ENCODE data around the gene PLCXD1.
"Not testable (repeated sequence)": the region's sequence is repeated elsewhere in the genome, so short reads cannot be mapped to it uniquely, and the experiment has no call there.

Gene PLCXD1

DNA sequence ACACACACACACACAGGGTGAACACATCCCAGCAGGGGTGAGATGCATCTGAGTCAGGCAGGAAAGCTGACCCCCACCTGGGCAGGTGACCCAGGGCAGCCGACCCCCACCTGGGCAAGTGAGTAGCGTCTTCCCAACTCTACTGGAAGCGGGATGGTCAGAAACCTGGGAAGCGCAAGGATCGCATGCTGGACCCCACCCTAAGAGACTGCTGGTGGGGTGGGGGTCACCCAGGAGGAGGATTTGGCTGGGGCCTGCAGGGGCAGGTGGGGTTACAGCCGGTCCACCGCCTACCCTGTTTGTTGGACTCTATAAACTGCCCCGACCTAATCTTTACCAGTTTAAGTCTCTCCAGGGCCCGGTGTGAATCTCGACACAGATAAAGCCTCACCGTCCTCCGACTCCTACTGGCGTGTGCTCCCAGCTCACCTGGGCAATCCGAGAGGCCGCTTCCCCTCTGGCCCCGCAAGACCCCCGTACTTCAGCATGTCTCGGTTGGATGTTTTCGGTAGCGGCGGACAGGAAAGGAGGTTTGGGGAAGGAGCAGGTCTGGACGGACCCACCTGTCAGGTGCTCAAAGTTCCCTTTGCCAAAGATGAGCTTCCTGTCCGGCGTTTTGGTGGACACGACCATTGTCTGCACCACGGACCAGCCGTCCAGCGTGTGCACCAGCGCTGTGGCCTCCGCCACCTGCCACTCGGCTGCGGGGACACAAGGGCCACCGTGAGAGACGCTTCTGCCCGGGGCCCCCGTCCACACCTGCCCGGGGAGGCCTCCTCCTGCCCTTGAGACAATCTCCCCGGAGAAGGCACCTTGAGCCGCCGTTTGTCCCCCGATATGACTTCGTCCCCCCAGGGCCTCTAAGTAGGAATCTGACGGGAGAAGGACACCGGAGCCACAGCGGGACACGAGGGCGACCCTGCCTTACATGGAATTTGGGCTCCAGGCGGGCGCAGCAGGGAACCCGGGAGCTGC lies 35.5 kb downstream of the PLCXD1 start:
- Histone ChIP-seq H3K9me3 (ENCODE audit: control insufficient read depth in 5 of 5, low read length in 5 of 5) (no peaks in the 10 kb centered on the region), H3K9ac (ENCODE audit: low read length in 5 of 5) (no peak overlapping the region), H3K27me3 (ENCODE audit: control insufficient read depth in 5 of 5, insufficient read depth in 4 of 5, low read length in 5 of 5) (no peaks in the 10 kb centered on the region), H3K36me3 (ENCODE audit: control insufficient read depth in 5 of 5, insufficient read depth in 5 of 5, low read length in 5 of 5) (peaks cover 0 to 45% (median 41%) of the 10 kb centered on the region in 5 donors), H3K4me3 (ENCODE audit: low read depth in 1 of 5, low read length in 5 of 5) (no peak overlapping the region), H3K27ac (ENCODE audit: low read depth, low read length) (no peak overlapping the region), H3K4me1 (ENCODE audit: control insufficient read depth in 5 of 5, insufficient read depth in 5 of 5, low read length in 5 of 5) (peaks cover 0 to 25% (median 22%) of the 10 kb centered on the region in 5 donors)

GRCh38 chrX:317424-318067 lies 36.4 kb downstream of the PLCXD1 start:
- peak overlapping the region; percentile 65 for H3K27ac ChIP-seq (ENCODE audit: low read depth, low read length)
- H3K36me3 ChIP-seq (ENCODE audit: control insufficient read depth in 5 of 5, insufficient read depth in 5 of 5, low read length in 5 of 5), result peaks cover 0 to 36% (median 32%) of the 10 kb centered on the region in 5 donors
- H3K27me3 ChIP-seq (ENCODE audit: control insufficient read depth in 5 of 5, insufficient read depth in 4 of 5, low read length in 5 of 5), result no peaks in the 10 kb centered on the region
- H3K4me3 ChIP-seq (ENCODE audit: low read depth in 1 of 5, low read length in 5 of 5), result peak overlapping the region; percentile 35 to 81 (median 63)
- peaks cover 0 to 25% (median 22%) of the 10 kb centered on the region in 5 donors for H3K4me1 ChIP-seq (ENCODE audit: control insufficient read depth in 5 of 5, insufficient read depth in 5 of 5, low read length in 5 of 5)
- no peaks in the 10 kb centered on the region for H3K9me3 ChIP-seq (ENCODE audit: control insufficient read depth in 5 of 5, low read length in 5 of 5)
- H3K9ac ChIP-seq (ENCODE audit: low read length in 5 of 5), result no peak overlapping the region

DNA sequence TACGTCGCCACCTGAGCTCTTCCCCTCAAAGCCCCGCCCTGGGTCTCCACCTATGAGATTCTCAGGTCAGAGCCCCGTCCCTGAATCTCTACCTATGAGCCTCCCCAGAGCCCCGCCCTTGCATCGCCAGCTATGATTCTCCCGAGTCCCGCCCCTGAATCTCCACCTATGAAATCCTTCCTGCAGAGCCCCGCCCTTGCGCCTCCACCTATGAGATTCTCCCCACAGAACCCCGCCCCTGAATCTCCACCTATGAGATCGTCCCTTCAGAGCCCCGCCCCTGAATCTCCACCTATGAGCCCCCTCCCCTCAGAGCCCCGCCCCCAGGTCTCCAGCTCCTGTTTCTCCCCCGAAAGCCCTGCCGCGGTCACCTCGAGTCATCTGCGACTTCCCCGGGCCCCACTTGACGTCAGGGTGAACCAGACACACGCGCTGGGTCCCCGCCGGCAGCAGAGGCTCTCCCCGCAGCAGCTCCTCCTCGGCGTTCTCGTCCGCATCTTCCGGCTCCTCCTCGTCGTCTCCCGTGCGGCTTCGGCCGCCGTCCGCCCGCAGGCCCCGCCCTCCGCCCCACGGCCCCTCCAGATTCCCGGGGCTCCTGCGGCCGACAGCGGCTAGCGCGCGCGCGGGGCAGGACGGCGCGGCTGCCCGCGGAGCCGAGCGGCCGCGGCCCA lies 37.0 kb downstream of the PLCXD1 start:
- H3K9ac ChIP-seq (ENCODE audit: low read length in 5 of 5), result peak overlapping the region in 3 of 5 donors; percentile 68 to 79 (median 74)
- H3K27ac ChIP-seq (ENCODE audit: low read depth, low read length), result peak overlapping the region; percentile 65
- no peaks in the 10 kb centered on the region for H3K9me3 ChIP-seq (ENCODE audit: control insufficient read depth in 5 of 5, low read length in 5 of 5)
- no peaks in the 10 kb centered on the region for H3K27me3 ChIP-seq (ENCODE audit: control insufficient read depth in 5 of 5, insufficient read depth in 4 of 5, low read length in 5 of 5)
- peaks cover 0 to 25% (median 24%) of the 10 kb centered on the region in 5 donors for H3K4me1 ChIP-seq (ENCODE audit: control insufficient read depth in 5 of 5, insufficient read depth in 5 of 5, low read length in 5 of 5)
- peak overlapping the region; percentile 35 to 84 (median 73) for H3K4me3 ChIP-seq (ENCODE audit: low read depth in 1 of 5, low read length in 5 of 5)
- H3K36me3 ChIP-seq (ENCODE audit: control insufficient read depth in 5 of 5, insufficient read depth in 5 of 5, low read length in 5 of 5), result peaks cover 0 to 30% (median 25%) of the 10 kb centered on the region in 5 donors

- no peaks in the 10 kb centered on the region for H3K9me3 ChIP-seq (ENCODE audit: control insufficient read depth in 5 of 5, low read length in 5 of 5)
- peaks cover 0 to 22% (median 18%) of the 10 kb centered on the region in 5 donors for H3K36me3 ChIP-seq (ENCODE audit: control insufficient read depth in 5 of 5, insufficient read depth in 5 of 5, low read length in 5 of 5)
- peak within 1 kb of the TSS; percentile 35 to 86 (median 75) for H3K4me3 ChIP-seq (ENCODE audit: low read depth in 1 of 5, low read length in 5 of 5)
- H3K27me3 ChIP-seq (ENCODE audit: control insufficient read depth in 5 of 5, insufficient read depth in 4 of 5, low read length in 5 of 5), result peaks cover 0 to 3% (median 2%) of the 10 kb centered on the region in 5 donors
- peak within 1 kb of the TSS; percentile 65 for H3K27ac ChIP-seq (ENCODE audit: low read depth, low read length)
- H3K9ac ChIP-seq (ENCODE audit: low read length in 5 of 5), result peak within 1 kb of the TSS in 4 of 5 donors; percentile 83 to 93 (median 90)
- H3K4me1 ChIP-seq (ENCODE audit: control insufficient read depth in 5 of 5, insufficient read depth in 5 of 5, low read length in 5 of 5), result peaks cover 0 to 29% (median 25%) of the 10 kb centered on the region in 5 donors
Observed at GRCh38 chrX:318739-319578, 37.8 kb downstream of the PLCXD1 start, which contains the start of gene GTPBP6. Gene GTPBP6, minus strand, starts transcription at chrX:318796. Its CDS starts 9 bp downstream, at chrX:318787.

DNA sequence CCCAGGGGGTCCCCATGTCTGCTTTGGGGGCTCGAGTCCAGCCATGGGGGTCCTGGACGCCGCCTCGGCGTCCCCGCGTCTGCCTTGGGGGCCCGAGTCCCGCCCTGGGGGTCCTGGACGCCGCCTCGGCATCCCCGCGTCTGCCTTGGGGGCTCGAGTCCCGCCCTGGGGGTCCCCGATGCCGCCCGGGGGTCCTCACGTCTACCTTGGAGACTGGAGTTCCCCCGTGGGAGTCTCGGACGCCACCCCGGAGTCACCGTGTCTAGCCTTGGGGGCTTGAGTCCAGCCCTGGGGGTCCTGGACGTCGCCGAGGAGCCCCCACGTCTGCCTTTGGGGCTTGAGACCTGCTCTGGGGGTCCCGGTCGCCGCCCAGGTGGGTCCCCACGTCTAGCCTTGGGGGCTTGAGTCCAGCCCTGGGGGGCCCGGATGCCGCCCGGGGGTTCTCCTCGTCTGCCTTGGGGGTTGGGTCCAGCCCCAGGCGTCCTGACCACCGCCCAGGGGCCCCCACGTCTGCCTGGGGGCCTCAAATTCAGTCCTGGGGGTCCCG lies 38.5 kb downstream of the PLCXD1 start:
- Histone ChIP-seq H3K9me3 (ENCODE audit: control insufficient read depth in 5 of 5, low read length in 5 of 5) (no peaks in the 10 kb centered on the region), H3K36me3 (ENCODE audit: control insufficient read depth in 5 of 5, insufficient read depth in 5 of 5, low read length in 5 of 5) (peaks cover 0 to 17% (median 14%) of the 10 kb centered on the region in 5 donors), H3K4me3 (ENCODE audit: low read depth in 1 of 5, low read length in 5 of 5) (peak overlapping the region; percentile 53 to 86 (median 75)), H3K4me1 (ENCODE audit: control insufficient read depth in 5 of 5, insufficient read depth in 5 of 5, low read length in 5 of 5) (peaks cover 0 to 31% (median 25%) of the 10 kb centered on the region in 5 donors), H3K27ac (ENCODE audit: low read depth, low read length) (peak overlapping the region; percentile 54), H3K27me3 (ENCODE audit: control insufficient read depth in 5 of 5, insufficient read depth in 4 of 5, low read length in 5 of 5) (peaks cover 0 to 6% (median 4%) of the 10 kb centered on the region in 5 donors), H3K9ac (ENCODE audit: low read length in 5 of 5) (peak overlapping the region in 4 of 5 donors; percentile 83 to 93 (median 90))

DNA sequence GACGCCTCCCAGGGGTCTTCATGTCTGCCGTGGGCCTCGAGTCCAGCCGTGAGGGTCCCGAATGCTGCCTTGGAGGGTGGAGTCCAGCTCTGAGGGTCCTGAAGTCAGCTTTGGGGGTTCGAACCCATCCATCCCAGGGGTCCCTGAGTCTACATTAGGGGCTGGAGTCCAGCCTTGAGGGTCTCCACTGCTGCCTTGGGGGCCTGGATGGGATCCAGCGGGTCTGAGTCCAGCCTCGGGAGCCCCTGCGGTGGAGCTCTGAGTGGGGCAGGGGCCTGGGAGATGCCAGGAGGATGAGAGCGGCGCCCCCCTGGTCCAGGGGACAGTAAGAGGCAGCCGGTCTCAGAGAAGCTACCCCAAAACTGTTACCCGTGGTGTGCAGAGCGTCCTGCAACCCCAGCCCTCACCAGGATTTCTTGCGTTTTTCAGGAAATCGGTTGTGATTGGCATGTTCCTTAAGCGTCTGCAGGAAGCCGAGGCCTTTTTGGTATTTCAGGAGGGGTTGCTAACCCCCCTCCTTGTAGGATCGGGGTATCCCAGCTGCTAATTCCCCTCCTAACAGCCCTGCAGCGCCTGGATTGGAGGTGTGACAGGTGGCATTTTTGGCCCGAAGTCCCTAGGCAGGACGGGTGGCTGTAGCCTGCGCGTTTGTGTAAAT lies 39.1 kb downstream of the PLCXD1 start:
- peaks cover 0 to 31% (median 25%) of the 10 kb centered on the region in 5 donors for H3K4me1 ChIP-seq (ENCODE audit: control insufficient read depth in 5 of 5, insufficient read depth in 5 of 5, low read length in 5 of 5)
- no peak overlapping the region for H3K27ac ChIP-seq (ENCODE audit: low read depth, low read length)
- no peaks in the 10 kb centered on the region for H3K9me3 ChIP-seq (ENCODE audit: control insufficient read depth in 5 of 5, low read length in 5 of 5)
- peaks cover 0 to 11% (median 8%) of the 10 kb centered on the region in 5 donors for H3K36me3 ChIP-seq (ENCODE audit: control insufficient read depth in 5 of 5, insufficient read depth in 5 of 5, low read length in 5 of 5)
- peaks cover 0 to 6% (median 4%) of the 10 kb centered on the region in 5 donors for H3K27me3 ChIP-seq (ENCODE audit: control insufficient read depth in 5 of 5, insufficient read depth in 4 of 5, low read length in 5 of 5)
- peak overlapping the region in 4 of 5 donors; percentile 83 to 93 (median 90) for H3K9ac ChIP-seq (ENCODE audit: low read length in 5 of 5)
- peak overlapping the region; percentile 59 to 86 (median 75) for H3K4me3 ChIP-seq (ENCODE audit: low read depth in 1 of 5, low read length in 5 of 5)

- Histone ChIP-seq H3K9me3 (ENCODE audit: control insufficient read depth in 5 of 5, low read length in 5 of 5) (no peaks in the 10 kb centered on the region), H3K27me3 (ENCODE audit: control insufficient read depth in 5 of 5, insufficient read depth in 4 of 5, low read length in 5 of 5) (peaks cover 0 to 7% (median 4%) of the 10 kb centered on the region in 5 donors), H3K4me1 (ENCODE audit: control insufficient read depth in 5 of 5, insufficient read depth in 5 of 5, low read length in 5 of 5) (peaks cover 0 to 28% (median 21%) of the 10 kb centered on the region in 5 donors), H3K4me3 (ENCODE audit: low read depth in 1 of 5, low read length in 5 of 5) (no peak overlapping the region), H3K27ac (ENCODE audit: low read depth, low read length) (no peak overlapping the region), H3K9ac (ENCODE audit: low read length in 5 of 5) (no peak overlapping the region), H3K36me3 (ENCODE audit: control insufficient read depth in 5 of 5, insufficient read depth in 5 of 5, low read length in 5 of 5) (no peaks in the 10 kb centered on the region)
Observed at GRCh38 chrX:323721-324628, 42.8 kb downstream of the PLCXD1 start.

GRCh38 chrX:324664-325063 lies 43.5 kb downstream of the PLCXD1 start:
- not testable (repeated sequence) for H3K9me3 ChIP-seq (ENCODE audit: control insufficient read depth in 5 of 5, low read length in 5 of 5); H3K36me3 ChIP-seq (ENCODE audit: control insufficient read depth in 5 of 5, insufficient read depth in 5 of 5, low read length in 5 of 5); H3K27ac ChIP-seq (ENCODE audit: low read depth, low read length); H3K4me3 ChIP-seq (ENCODE audit: low read depth in 1 of 5, low read length in 5 of 5); H3K9ac ChIP-seq (ENCODE audit: low read length in 5 of 5)
- Histone ChIP-seq H3K4me1 (ENCODE audit: control insufficient read depth in 5 of 5, insufficient read depth in 5 of 5, low read length in 5 of 5) (peaks cover 0 to 22% (median 17%) of the 10 kb centered on the region in 5 donors), H3K27me3 (ENCODE audit: control insufficient read depth in 5 of 5, insufficient read depth in 4 of 5, low read length in 5 of 5) (peaks cover 0 to 11% (median 4%) of the 10 kb centered on the region in 5 donors)

Data from subcutaneous abdominal adipose tissue (tissue), 5 donors.